Measurements from ENCODE around the gene SORCS2.

DNA sequence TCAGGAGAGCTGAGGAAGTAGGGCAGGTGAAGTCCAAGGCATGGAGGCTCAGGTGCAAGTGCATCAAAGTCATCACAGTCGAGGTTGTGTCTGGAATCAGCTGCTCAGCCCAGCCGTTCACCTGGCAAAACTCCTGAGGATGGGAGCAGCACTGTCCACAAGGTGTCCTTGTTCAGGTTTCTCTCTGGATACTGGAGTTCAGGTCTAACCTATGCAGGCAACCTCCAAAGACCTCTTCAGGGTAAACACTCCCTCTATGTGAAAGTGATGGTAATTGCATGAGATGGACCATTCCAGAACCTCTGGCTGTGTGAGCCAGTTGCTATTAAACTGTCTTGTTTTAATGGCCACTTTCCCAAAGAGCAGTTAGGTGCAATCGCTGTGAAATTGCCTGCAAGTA is 362.6 kb downstream of the SORCS2 start:
- no peak for TF ChIP-seq BHLHE40 (IDR thresholded peaks at IDR 0.05; ENCODE audit: borderline replicate concordance)
- no peak for TF ChIP-seq ELF4 (IDR thresholded peaks at IDR 0.05)
- no peak for TF ChIP-seq FOXA1 (IDR thresholded peaks at IDR 0.05)
